Bladder microvascular endothelial cell (primary cell): ENCODE measurements around the gene MRPS16. TPM values are rescaled to one million over a fixed set of nuclear protein-coding genes. Genes with fewer than 3 reads are reported as not detected.

Source experiments
- total RNA-seq: library from RNA; depleted of rRNA; stranded (reverse); fragments of >200 nt; gene quantifications from 2 replicates; pipeline ENCODE4 v1.2.3, GENCODE V29; 2014

The MRPS16 gene
- 47.4 and 48.0 TPM in 2 replicates for total RNA-seq

DNA sequence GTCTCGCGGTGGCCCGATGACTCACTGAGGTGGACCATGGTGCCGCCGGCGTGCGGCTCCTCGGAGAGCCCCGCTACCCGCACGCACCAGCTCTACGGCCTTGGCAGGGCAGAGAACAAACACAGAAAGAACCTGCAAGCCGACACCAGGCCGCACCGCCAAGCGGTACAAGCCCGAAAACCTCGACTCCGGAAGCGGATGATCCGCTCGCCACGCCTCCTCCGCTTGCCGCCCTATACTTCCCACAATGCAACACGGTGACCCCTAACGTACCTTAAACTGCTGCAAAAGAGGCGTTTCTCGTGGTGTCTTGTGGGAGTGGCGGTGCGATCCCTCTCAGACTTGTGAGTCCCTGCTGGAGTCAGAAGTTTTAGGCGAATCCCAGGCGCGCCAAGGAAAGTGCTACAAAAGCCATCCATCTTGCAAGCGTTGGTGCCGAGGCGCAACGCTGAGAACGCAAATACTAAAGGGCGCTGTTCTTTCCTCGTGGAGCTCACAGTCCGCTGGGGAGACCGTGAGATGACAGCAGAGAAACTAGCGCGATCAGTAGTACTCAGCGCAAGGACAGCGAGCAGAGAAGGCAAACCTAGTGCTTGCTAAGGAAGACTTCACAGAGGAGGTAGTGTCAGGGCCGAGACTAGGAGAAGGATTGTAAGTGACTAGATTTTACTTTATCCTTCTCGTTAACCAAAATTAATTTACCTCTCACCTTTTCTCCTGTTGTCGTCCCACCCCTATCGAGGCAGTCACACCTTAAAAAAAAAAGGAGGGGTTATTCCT is at the start of gene MRPS16:
TSS of gene MRPS16 (minus strand) at position 200 of the 780 bp plus-strand sequence. CDS start at position 38, 162 bp downstream.

DNA sequence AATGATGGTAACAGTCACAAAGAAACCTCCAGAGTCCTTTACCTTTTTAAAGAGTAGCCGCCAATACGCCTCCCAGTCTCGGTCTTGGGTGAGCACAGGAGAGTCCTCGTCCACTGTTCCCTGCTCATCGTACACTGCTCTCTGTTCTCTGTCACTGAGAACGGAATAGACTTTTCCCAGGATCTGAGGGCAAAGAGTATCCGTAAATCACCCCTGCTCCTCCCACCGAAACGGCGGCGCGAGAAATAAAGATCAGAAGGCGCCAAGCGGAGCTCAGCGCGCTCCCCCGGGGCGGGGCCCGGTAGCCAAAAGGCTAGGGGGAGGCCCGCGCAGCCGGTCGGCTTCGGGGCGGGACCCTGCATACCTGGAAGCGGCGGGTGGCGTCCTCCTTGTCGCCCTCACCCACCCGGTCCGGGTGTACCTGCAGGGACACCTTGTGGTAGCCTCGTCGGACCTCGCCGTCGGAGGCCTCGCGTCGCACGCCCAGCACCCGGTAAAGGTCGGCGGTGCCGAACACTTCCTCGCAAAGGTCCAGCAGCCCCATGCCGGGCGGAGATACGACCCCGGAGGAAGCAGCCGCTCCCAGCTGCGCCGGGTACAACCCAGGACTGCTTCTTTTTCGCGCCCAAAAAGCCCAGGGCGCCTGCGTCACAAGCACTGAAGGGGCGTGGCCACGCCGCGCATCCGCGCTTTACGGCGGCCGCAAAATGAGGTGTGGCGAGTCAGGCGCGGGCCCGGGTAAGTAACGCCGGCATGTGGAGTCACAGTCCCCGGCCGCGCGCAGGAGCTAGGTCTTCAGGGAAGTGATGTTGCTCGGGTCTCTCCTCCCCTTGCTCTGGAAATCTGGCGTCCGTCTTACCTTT is 5.6 kb downstream of the MRPS16 start, which contains the start of gene DNAJC9:
TSS of gene DNAJC9 (minus strand) at position 610 of the 863 bp plus-strand sequence. CDS start at position 544, 66 bp downstream.

Other genes starting within 250 kb of the MRPS16 start
- 49.4 and 118 TPM in 2 replicates for gene P4HA1, start 155.8 kb downstream of the MRPS16 start, total RNA-seq
- gene NUDT13, start 142.2 kb downstream of the MRPS16 start, total RNA-seq: 1.4 and 1.9 TPM in 2 replicates
- gene ECD, start 84.6 kb downstream of the MRPS16 start, total RNA-seq: 17.3 and 28.0 TPM in 2 replicates
- 22.5 and 42.9 TPM in 2 replicates for gene FAM149B1, start 84.5 kb downstream of the MRPS16 start, total RNA-seq
- 44.6 and 46.8 TPM in 2 replicates for gene DNAJC9, start 5.4 kb downstream of the MRPS16 start, total RNA-seq
- 0.16 and 0.25 TPM in 2 replicates for gene CFAP70, start 106.2 kb upstream of the MRPS16 start, total RNA-seq
- gene ANXA7, start 161.4 kb upstream of the MRPS16 start, total RNA-seq: 56.3 and 77.1 TPM in 2 replicates
- 0.49 and 1.4 TPM in 2 replicates for gene MSS51, start 180.9 kb upstream of the MRPS16 start, total RNA-seq
- 10.5 and 22.8 TPM in 2 replicates for gene PPP3CB, start 243.4 kb upstream of the MRPS16 start, total RNA-seq